SK-N-SH (cell line): ENCODE data around the gene KCNAB1. TPM values are rescaled to one million over a fixed set of nuclear protein-coding genes. Genes with fewer than 3 reads are reported as not detected.

Experiments used
- CTCF ChIA-PET: fragments of 300-600, 350-600 bp; formaldehyde crosslinking; extraction: SDS; loops from one replicate; lab custom pipeline; 2021; lab: Yijun Ruan, JAX
- POLR2A ChIA-PET: fragments of 350-600 bp; sonication (Branson Sonifier 250); formaldehyde crosslinking; extraction: SDS; loops from one replicate; lab custom pipeline; 2020; ENCODE audit warnings: antibody characterized with exemption, inconsistent platforms; lab: Yijun Ruan, JAX
- DNase-seq: peaks from one replicate; pipeline ENCODE4 v3.0.0; 2012
- H2AFZ ChIP-seq: fragments of 200-600 bp; sonication (generic); 2 replicates; pipeline ENCODE4 v1.8.1; 2016; ENCODE audit warnings: antibody characterized with exemption, mild to moderate bottlenecking, low read depth
- H3F3A ChIP-seq: fragments of 200-600 bp; sonication (generic); replicated peaks from 2 replicates; pipeline ENCODE3; 2016; ENCODE audit warnings: antibody characterized with exemption, mild to moderate bottlenecking; ENCODE audit not compliant: insufficient read depth
- H3K27ac ChIP-seq, 2 experiments: fragments of 200-500 bp in 1 of 2; fragments of 200-600 bp in 1 of 2; sonication (Bioruptor generic) in 1 of 2; sonication (generic), shearing (Covaris generic) in 1 of 2; 2 replicates each; pipeline versions ENCODE4 v1.5.1 to v1.6.1; 2014 to 2016; ENCODE audit warnings: low read depth in 2 of 2, inconsistent platforms in 1 of 2, low read length in 1 of 2, mild to moderate bottlenecking in 1 of 2, mixed read lengths in 1 of 2
- H3K27me3 ChIP-seq: fragments of 200-600 bp; sonication (generic), shearing (Covaris generic); 2 replicates; pipeline ENCODE4 v1.6.1; 2016; ENCODE audit warnings: mixed run types; ENCODE audit not compliant: insufficient read depth
- H3K36me3 ChIP-seq, 2 experiments: fragments of 200-500 bp in 1 of 2; fragments of 200-600 bp in 1 of 2; sonication (Bioruptor generic) in 1 of 2; sonication (generic) in 1 of 2; replicated peaks in 1 of 2; 2 replicates each; pipeline versions ENCODE3 to v1.5.1; 2014 to 2016; ENCODE audit warnings: low read length in 1 of 2, mild to moderate bottlenecking in 1 of 2; ENCODE audit not compliant: insufficient read depth in 2 of 2, control insufficient read depth in 1 of 2
- H3K4me1 ChIP-seq, 2 experiments: fragments of 200-500 bp in 1 of 2; fragments of 200-600 bp in 1 of 2; sonication (Bioruptor generic) in 1 of 2; sonication (generic), shearing (Covaris generic) in 1 of 2; 2 replicates each; pipeline versions ENCODE4 v1.5.1 to v1.6.1; 2014 to 2016; ENCODE audit warnings: low read depth in 1 of 2, low read length in 1 of 2, mixed run types in 1 of 2; ENCODE audit not compliant: insufficient read depth in 2 of 2, control insufficient read depth in 1 of 2
- H3K4me2 ChIP-seq: fragments of 200-600 bp; sonication (generic), shearing (Covaris generic); 2 replicates; pipeline ENCODE4 v1.6.1; 2017; ENCODE audit warnings: mixed run types
- H3K4me3 ChIP-seq, 2 experiments: fragments of 200-500 bp in 1 of 2; fragments of 200-600 bp in 1 of 2; sonication (Bioruptor generic) in 1 of 2; sonication (generic), shearing (Covaris generic) in 1 of 2; 2 replicates each; pipeline versions ENCODE4 v1.5.1 to v1.8.1; 2014 to 2016; ENCODE audit warnings: low read depth in 2 of 2, inconsistent platforms in 1 of 2, low read length in 1 of 2, mild to moderate bottlenecking in 1 of 2, mixed read lengths in 1 of 2, moderate library complexity in 1 of 2
- H3K79me2 ChIP-seq: fragments of 200-600 bp; sonication (generic); 2 replicates; pipeline ENCODE4 v1.8.1; 2017; ENCODE audit warnings: mild to moderate bottlenecking; ENCODE audit not compliant: insufficient read depth
- H3K9ac ChIP-seq: fragments of 200-600 bp; sonication (generic); 2 replicates; pipeline ENCODE4 v1.6.1; 2017; ENCODE audit warnings: mixed run types
- H3K9me2 ChIP-seq: fragments of 200-600 bp; sonication (generic); 2 replicates; pipeline ENCODE4 v1.6.1; 2017; ENCODE audit warnings: mixed run types
- H3K9me3 ChIP-seq: fragments of 200-600 bp; sonication (generic); 2 replicates; pipeline ENCODE4 v1.6.1; 2017; ENCODE audit warnings: mixed run types, mild to moderate bottlenecking, moderate library complexity
- H4K20me1 ChIP-seq: fragments of 200-600 bp; sonication (generic); 2 replicates; pipeline ENCODE4 v1.6.1; 2017; ENCODE audit warnings: mild to moderate bottlenecking, mixed run types; ENCODE audit not compliant: insufficient read depth
- ELF1 ChIP-seq: IDR thresholded peaks from 2 replicates; pipeline ENCODE4 v1.4.0; 2012
- EP300 ChIP-seq, 2 experiments: IDR thresholded peaks; 2 replicates each; pipeline versions ENCODE4 v1.4.0 to v1.6.1; 2012; ENCODE audit warnings: borderline replicate concordance in 1 of 2, low read depth in 1 of 2, low read length in 1 of 2
- FOSL2 ChIP-seq: IDR thresholded peaks from 2 replicates; pipeline ENCODE4 v1.4.0; 2012; ENCODE audit warnings: low read depth, mild to moderate bottlenecking, moderate library complexity, borderline replicate concordance
- FOXJ3 ChIP-seq: sonication (generic); formaldehyde crosslinking; IDR thresholded peaks from 2 replicates; pipeline ENCODE4 v1.5.1; 2020; ENCODE audit warnings: mild to moderate bottlenecking, missing genetic modification reagents
- GABPA ChIP-seq: IDR thresholded peaks from 2 replicates; pipeline ENCODE4 v1.4.0; 2012; ENCODE audit warnings: low read depth, mild to moderate bottlenecking
- IRF3 ChIP-seq: fragments of 150-350 bp; IDR thresholded peaks from 2 replicates; pipeline ENCODE4 v1.6.1; 2016; ENCODE audit warnings: mild to moderate bottlenecking, low read depth, low read length
- NFIC ChIP-seq: IDR thresholded peaks from 2 replicates; pipeline ENCODE4 v1.4.0; 2012; ENCODE audit warnings: borderline replicate concordance
- PBX3 ChIP-seq: IDR thresholded peaks from 2 replicates; pipeline ENCODE4; 2012
- POLR2AphosphoS5 ChIP-seq: IDR thresholded peaks from 2 replicates; pipeline ENCODE4 v1.6.1; 2012; ENCODE audit warnings: low read depth, low read length
- REST ChIP-seq: IDR thresholded peaks from 2 replicates; pipeline ENCODE4 v1.6.1; 2012; ENCODE audit warnings: mild to moderate bottlenecking, low read depth, low read length, moderate library complexity
- RFX5 ChIP-seq: IDR thresholded peaks from 2 replicates; pipeline ENCODE4 v1.6.1; 2012; ENCODE audit warnings: mild to moderate bottlenecking, improper control_type of control experiment, low read length
- RXRA ChIP-seq: IDR thresholded peaks from 2 replicates; pipeline ENCODE4 v1.4.0; 2012; ENCODE audit warnings: low read depth, mild to moderate bottlenecking, borderline replicate concordance
- TAF1 ChIP-seq: IDR thresholded peaks from 2 replicates; pipeline ENCODE4 v1.6.1; 2012; ENCODE audit warnings: low read depth, mild to moderate bottlenecking, low read length, moderate library complexity, borderline replicate concordance
- USF1 ChIP-seq: IDR thresholded peaks from 2 replicates; pipeline ENCODE4 v1.4.0; 2012; ENCODE audit warnings: low read depth, borderline replicate concordance
- USF2 ChIP-seq: fragments of 150-350 bp; IDR thresholded peaks from 2 replicates; pipeline ENCODE4 v1.6.1; 2017; ENCODE audit warnings: antibody characterized with exemption, low read length, low read depth, borderline replicate concordance
- WGBS: methylation state at CpG from one replicate; pipeline ENCODE4 v1.1.6; 2017; ENCODE audit warnings: low lambda C conversion rate; 5-methylcytosine and 5-hydroxymethylcytosine counted together
- polyA plus RNA-seq, 3 experiments: library from polyadenylated mRNA; depleted of rRNA; stranded (reverse); fragments of >200 nt; gene quantifications; 2 replicates each; pipeline ENCODE4 v1.2.3, GENCODE V29; 2012

Gene KCNAB1
- polyA plus RNA-seq, 1 of the 3 experiments (the other 2 are of a cell fraction), result 82.1 TPM

GRCh38 chr3:156207802-156208685 is 87.7 kb downstream of the KCNAB1 start (continued):
- TF ChIP-seq EP300 (IDR thresholded peaks at IDR 0.05; ENCODE audit: borderline replicate concordance in 1 of 2, low read depth in 1 of 2, low read length in 1 of 2) (peak in 1 of 2 experiments; percentile 66; a peak in 2 of 4 replicates), FOXJ3 (CRISPR knock-in tag) (no peak), TAF1 (no peak), IRF3 (no peak), PBX3 (no peak; the same call in 1 of the 2 replicates), RFX5 (no peak), USF1 (no peak), FOSL2 (peak; percentile 69), POLR2AphosphoS5 (0 out of 2 replicates have a peak, but pooled peaks have one; percentile 5)
- TF ChIP-seq, all 33 proteins: peak for 10

GRCh38 chr3:156209631-156210335 is 89.4 kb downstream of the KCNAB1 start:
- Histone ChIP-seq H3K79me2 (no peaks in the 10 kb centered on the region), H2AFZ (peak overlapping the region; percentile 69; the same call in 1 of the 2 replicates), H4K20me1 (no peaks in the 10 kb centered on the region), H3K27me3 (no peaks in the 10 kb centered on the region), H3K36me3 (no peaks in the 10 kb centered on the region), H3K4me3 (no peak overlapping the region), H3K9me2 (no peaks in the 10 kb centered on the region), H3K4me1 (peaks cover 0 to 24% of the 10 kb centered on the region in 2 experiments; a peak in 2 of 4 replicates), H3K9me3 (no peaks in the 10 kb centered on the region), H3K4me2 (no peak overlapping the region), H3K9ac (no peak overlapping the region), H3F3A (peaks cover 44% of the 10 kb centered on the region), H3K27ac (peak overlapping the region; percentile 16 to 94; a peak in 3 of 4 replicates)
- WGBS, result 81% methylated on average over 4 of the region's 4 CpGs
- DNase-seq, result no peak
- ChIA-PET CTCF (no interaction called here), POLR2A (no interaction called here)
- no peak for TF ChIP-seq FOSL2
- TF ChIP-seq POLR2AphosphoS5, result no peak
- no peak for TF ChIP-seq ELF1
- TF ChIP-seq GABPA, result no peak
- TF ChIP-seq PBX3, result no peak
- no peak for TF ChIP-seq USF2
- no peak for TF ChIP-seq NFIC
- TF ChIP-seq REST, result no peak
- no peak for TF ChIP-seq RXRA
- TF ChIP-seq TAF1, result no peak
- no peak for TF ChIP-seq USF1
